H9 (cell line): ENCODE results near the gene SLC34A2. TPM values are rescaled to one million over a fixed set of nuclear protein-coding genes. Genes with fewer than 3 reads are reported as not detected.

Experiments used
- DNase-seq: peaks from one replicate; pipeline ENCODE4 v3.0.0-alpha.2; 2017
- H2AFZ ChIP-seq: one replicate; pipeline ENCODE4 v1.6.1; 2013; ENCODE audit warnings: mild to moderate bottlenecking, low read length, control low read depth, moderate library complexity
- H2AK5ac ChIP-seq: 2 replicates; pipeline ENCODE4 v1.6.1; 2013; ENCODE audit warnings: low read length, control low read depth, mixed read lengths; ENCODE audit not compliant: insufficient read length
- H2BK120ac ChIP-seq: one replicate; pipeline ENCODE4 v1.6.1; 2013; ENCODE audit warnings: low read depth, mild to moderate bottlenecking, low read length, control low read depth, inconsistent platforms; ENCODE audit not compliant: poor library complexity, severe bottlenecking
- H2BK12ac ChIP-seq: 2 replicates; pipeline ENCODE4 v1.6.1; 2013; ENCODE audit warnings: low read length, control low read depth, mixed read lengths, low read depth; ENCODE audit not compliant: insufficient read length
- H2BK15ac ChIP-seq: 2 replicates; pipeline ENCODE4 v1.6.1; 2013; ENCODE audit warnings: low read depth, low read length, control low read depth
- H2BK20ac ChIP-seq: one replicate; pipeline ENCODE4 v1.6.1; 2013; ENCODE audit warnings: low read depth, mild to moderate bottlenecking, low read length, control low read depth, inconsistent platforms; ENCODE audit not compliant: poor library complexity, severe bottlenecking
- H2BK5ac ChIP-seq: 2 replicates; pipeline ENCODE4 v1.6.1; 2013; ENCODE audit warnings: low read length, control low read depth, mixed read lengths; ENCODE audit not compliant: insufficient read length
- H3K14ac ChIP-seq: 2 replicates; pipeline ENCODE4 v1.6.1; 2013; ENCODE audit warnings: low read length, control low read depth; ENCODE audit not compliant: insufficient read depth
- H3K18ac ChIP-seq: 2 replicates; pipeline ENCODE4 v1.6.1; 2013; ENCODE audit warnings: low read depth, mild to moderate bottlenecking, mixed read lengths, low read length, control low read depth; ENCODE audit not compliant: insufficient read length
- H3K23ac ChIP-seq: 2 replicates; pipeline ENCODE4 v1.6.1; 2013; ENCODE audit warnings: low read length, control low read depth, mixed read lengths, low read depth; ENCODE audit not compliant: insufficient read length
- H3K23me2 ChIP-seq: 2 replicates; pipeline ENCODE4 v1.6.1; 2013; ENCODE audit warnings: low read depth, mild to moderate bottlenecking, mixed read lengths, low read length, control low read depth; ENCODE audit not compliant: insufficient read length, poor library complexity, severe bottlenecking
- H3K27ac ChIP-seq: 2 replicates; pipeline ENCODE4 v1.5.1; 2013; ENCODE audit warnings: low read length, control low read depth, mixed read lengths, low read depth; ENCODE audit not compliant: insufficient read length
- H3K27me3 ChIP-seq: 2 replicates; pipeline ENCODE4 v1.6.1; 2013; ENCODE audit warnings: low read length, control low read depth, inconsistent platforms; ENCODE audit not compliant: insufficient read depth
- H3K4ac ChIP-seq: 2 replicates; pipeline ENCODE4 v1.6.1; 2013; ENCODE audit warnings: low read depth, mild to moderate bottlenecking, control low read depth, inconsistent platforms, low read length, moderate library complexity
- H3K4me1 ChIP-seq: 2 replicates; pipeline ENCODE4 v1.6.1; 2013; ENCODE audit warnings: low read length, control low read depth, inconsistent platforms; ENCODE audit not compliant: insufficient read depth
- H3K4me2 ChIP-seq: 2 replicates; pipeline ENCODE4 v1.6.1; 2013; ENCODE audit warnings: low read length, control low read depth, mixed read lengths; ENCODE audit not compliant: insufficient read length, insufficient read depth
- H3K56ac ChIP-seq: 2 replicates; pipeline ENCODE4 v1.6.1; 2013; ENCODE audit warnings: low read depth, mild to moderate bottlenecking, mixed read lengths, low read length, control low read depth; ENCODE audit not compliant: insufficient read length
- H3K79me1 ChIP-seq: 2 replicates; pipeline ENCODE4 v1.6.1; 2013; ENCODE audit warnings: low read depth, mild to moderate bottlenecking, moderate library complexity, low read length, control low read depth, inconsistent platforms; ENCODE audit not compliant: insufficient read depth, poor library complexity, severe bottlenecking
- H3K79me2 ChIP-seq: 2 replicates; pipeline ENCODE4 v1.6.1; 2013; ENCODE audit warnings: low read length, control low read depth, inconsistent platforms; ENCODE audit not compliant: insufficient read depth
- H3K9ac ChIP-seq: 2 replicates; pipeline ENCODE4 v1.6.1; 2013; ENCODE audit warnings: low read length, control low read depth, mixed read lengths; ENCODE audit not compliant: insufficient read length; ENCODE audit errors: extremely low read depth
- H3K9me3 ChIP-seq: one replicate; pipeline ENCODE4 v1.6.1; 2013; ENCODE audit warnings: low read depth, low read length, inconsistent platforms; ENCODE audit not compliant: control insufficient read depth
- H3T11ph ChIP-seq: one replicate; pipeline ENCODE4 v1.6.1; 2013; ENCODE audit warnings: mild to moderate bottlenecking, low read length, control low read depth, inconsistent platforms
- H4K20me1 ChIP-seq: one replicate; pipeline ENCODE4 v1.6.1; 2013; ENCODE audit not compliant: control insufficient read depth, insufficient read length, insufficient read depth
- H4K5ac ChIP-seq: 2 replicates; pipeline ENCODE4 v1.6.1; 2013; ENCODE audit warnings: low read depth, mild to moderate bottlenecking, mixed read lengths, low read length, control low read depth; ENCODE audit not compliant: insufficient read length
- H4K8ac ChIP-seq: replicated peaks from 2 replicates; pipeline ENCODE4 v1.6.1; 2013; ENCODE audit warnings: low read length, control low read depth, mixed read lengths, low read depth; ENCODE audit not compliant: insufficient read length
- H4K91ac ChIP-seq: 2 replicates; pipeline ENCODE4 v1.6.1; 2013; ENCODE audit warnings: low read depth, mild to moderate bottlenecking, moderate library complexity, mixed read lengths, low read length, control low read depth; ENCODE audit not compliant: insufficient read length
- H3K27ac Mint-ChIP-seq, 3 experiments: 2 replicates in 2 of 3; 3 replicates in 1 of 3; pipeline ENCODE4 v1.8.0; 2020 to 2021; ENCODE audit warnings: mixed read lengths in 3 of 3, mild to moderate bottlenecking in 1 of 3, moderate library complexity in 1 of 3
- H3K27me3 Mint-ChIP-seq: 2 replicates; pipeline ENCODE4 v1.8.0; 2021; ENCODE audit warnings: low read depth, mild to moderate bottlenecking, moderate library complexity, mixed read lengths
- H3K36me3 Mint-ChIP-seq, 3 experiments: 2 replicates in 2 of 3; 3 replicates in 1 of 3; pipeline ENCODE4 v1.8.0; 2020 to 2021; ENCODE audit warnings: low read depth in 3 of 3, mixed read lengths in 3 of 3; ENCODE audit not compliant: insufficient read depth in 1 of 3
- H3K4me1 Mint-ChIP-seq, 2 experiments: 2 replicates each; pipeline ENCODE4 v1.8.0; 2020; ENCODE audit warnings: mixed read lengths in 2 of 2
- H3K4me3 Mint-ChIP-seq, 2 experiments: 2 replicates in 1 of 2; 3 replicates in 1 of 2; pipeline ENCODE4 v1.8.0; 2020 to 2021; ENCODE audit warnings: mild to moderate bottlenecking in 2 of 2, mixed read lengths in 2 of 2, moderate library complexity in 1 of 2
- H3K9me3 Mint-ChIP-seq, 2 experiments: 2 replicates in 1 of 2; 3 replicates in 1 of 2; pipeline ENCODE4 v1.8.0; 2020; ENCODE audit warnings: mild to moderate bottlenecking in 2 of 2, mixed read lengths in 2 of 2, moderate library complexity in 1 of 2
- WGBS: extraction: QIAGEN DNeasy Blood & Tissue Kit; methylation state at CpG from one replicate; pipeline ENCODE4 v1.1.7; 2013; ENCODE audit warnings: missing lambda C conversion rate, low lambda C conversion rate, mixed read lengths; ENCODE audit not compliant: insufficient read length; ENCODE audit errors: extremely low coverage; 5-methylcytosine and 5-hydroxymethylcytosine counted together
- total RNA-seq: library from RNA; stranded (reverse); gene quantifications from 2 replicates; pipeline ENCODE4 v1.2.1, GENCODE V29; 2021
- TF ChIP-seq, protein P1 (sequence below): fragments of 200-600 bp; sonication (generic); conservative IDR thresholded peaks from 3 replicates; pipeline ENCODE4 v1.8.0; 2021; ENCODE audit warnings: antibody characterized with exemption, mild to moderate bottlenecking

Gene SLC34A2
- total RNA-seq, 1 experiment from 2014 or later, result 0.57 TPM

DNA sequence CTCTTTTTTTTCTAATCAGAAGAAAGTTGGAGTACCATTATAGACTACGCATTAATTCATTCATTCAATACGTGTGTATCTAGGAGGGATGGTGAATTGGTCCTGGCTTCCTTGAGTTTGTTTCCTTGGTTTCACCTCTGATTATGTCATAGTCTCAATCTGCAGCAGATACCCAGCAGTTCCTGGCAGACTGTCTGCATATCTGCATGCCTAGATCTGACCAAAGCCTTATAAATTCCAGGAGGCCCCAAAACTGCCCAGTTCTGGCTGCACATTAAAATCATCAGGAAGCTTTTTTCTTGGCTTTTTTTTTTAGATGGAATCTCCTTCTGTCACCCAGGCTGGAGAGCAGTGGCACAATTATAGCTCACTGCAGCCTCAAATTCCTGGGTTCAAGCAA, 27.2 kb upstream of the SLC34A2 start:
- no peaks in the 10 kb centered on the region for H3K36me3 Mint-ChIP-seq
- Histone ChIP-seq H3K4me2 (no peak overlapping the region), H3K18ac (no peak overlapping the region), H3K23ac (no peak overlapping the region), H2BK20ac (no peak overlapping the region), H3K23me2 (no peaks in the 10 kb centered on the region), H2BK120ac (no peak overlapping the region), H2BK15ac (no peak overlapping the region), H2BK12ac (no peak overlapping the region), H4K8ac (no peak overlapping the region), H3K14ac (no peak overlapping the region), H4K91ac (no peak overlapping the region), H3K27ac (no peak overlapping the region), H3K4me1 (no peaks in the 10 kb centered on the region), H3K4ac (no peak overlapping the region), H2AK5ac (no peak overlapping the region), H3T11ph (no peak overlapping the region), H3K9ac (no peak overlapping the region), H3K79me1 (no peaks in the 10 kb centered on the region), H4K20me1 (no peaks in the 10 kb centered on the region), H2AFZ (no peak overlapping the region), H2BK5ac (no peak overlapping the region), H3K79me2 (no peaks in the 10 kb centered on the region), H3K56ac (no peak overlapping the region), H3K27me3 (no peaks in the 10 kb centered on the region), H4K5ac (no peak overlapping the region), H3K9me3 (no peaks in the 10 kb centered on the region)
- no peaks in the 10 kb centered on the region for H3K9me3 Mint-ChIP-seq
- TF ChIP-seq, protein P1, sequence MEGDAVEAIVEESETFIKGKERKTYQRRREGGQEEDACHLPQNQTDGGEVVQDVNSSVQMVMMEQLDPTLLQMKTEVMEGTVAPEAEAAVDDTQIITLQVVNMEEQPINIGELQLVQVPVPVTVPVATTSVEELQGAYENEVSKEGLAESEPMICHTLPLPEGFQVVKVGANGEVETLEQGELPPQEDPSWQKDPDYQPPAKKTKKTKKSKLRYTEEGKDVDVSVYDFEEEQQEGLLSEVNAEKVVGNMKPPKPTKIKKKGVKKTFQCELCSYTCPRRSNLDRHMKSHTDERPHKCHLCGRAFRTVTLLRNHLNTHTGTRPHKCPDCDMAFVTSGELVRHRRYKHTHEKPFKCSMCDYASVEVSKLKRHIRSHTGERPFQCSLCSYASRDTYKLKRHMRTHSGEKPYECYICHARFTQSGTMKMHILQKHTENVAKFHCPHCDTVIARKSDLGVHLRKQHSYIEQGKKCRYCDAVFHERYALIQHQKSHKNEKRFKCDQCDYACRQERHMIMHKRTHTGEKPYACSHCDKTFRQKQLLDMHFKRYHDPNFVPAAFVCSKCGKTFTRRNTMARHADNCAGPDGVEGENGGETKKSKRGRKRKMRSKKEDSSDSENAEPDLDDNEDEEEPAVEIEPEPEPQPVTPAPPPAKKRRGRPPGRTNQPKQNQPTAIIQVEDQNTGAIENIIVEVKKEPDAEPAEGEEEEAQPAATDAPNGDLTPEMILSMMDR, result no peak
- no peaks in the 10 kb centered on the region for H3K4me1 Mint-ChIP-seq
- no peak overlapping the region for H3K27ac Mint-ChIP-seq
- no peak overlapping the region for H3K4me3 Mint-ChIP-seq
- H3K27me3 Mint-ChIP-seq, result no peaks in the 10 kb centered on the region
- no peak for DNase-seq
- WGBS, result no CpG with 5 or more reads among the region's 2 CpGs
